ENCODE results near the gene GPC3.

DNA sequence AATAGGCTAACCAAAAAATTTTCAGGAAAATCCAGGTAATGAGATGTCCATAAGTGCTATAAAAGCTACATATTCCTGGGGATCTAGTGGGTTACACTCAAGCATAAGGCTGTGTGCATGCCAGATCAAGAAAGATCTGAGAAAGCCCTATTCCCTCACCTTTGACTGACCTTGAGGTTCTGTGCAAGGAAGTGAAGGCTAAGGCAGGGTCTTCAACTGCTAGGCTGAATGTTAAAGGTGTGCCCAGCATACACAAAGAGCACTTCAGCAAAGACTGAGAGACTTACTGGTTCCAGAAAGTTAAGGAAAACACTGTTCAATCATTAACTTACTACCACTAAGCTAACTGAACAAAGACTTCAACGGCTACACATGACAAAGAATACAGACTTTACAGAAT, 269.7 kb downstream of the GPC3 start:
- TF ChIP-seq, protein P1, sequence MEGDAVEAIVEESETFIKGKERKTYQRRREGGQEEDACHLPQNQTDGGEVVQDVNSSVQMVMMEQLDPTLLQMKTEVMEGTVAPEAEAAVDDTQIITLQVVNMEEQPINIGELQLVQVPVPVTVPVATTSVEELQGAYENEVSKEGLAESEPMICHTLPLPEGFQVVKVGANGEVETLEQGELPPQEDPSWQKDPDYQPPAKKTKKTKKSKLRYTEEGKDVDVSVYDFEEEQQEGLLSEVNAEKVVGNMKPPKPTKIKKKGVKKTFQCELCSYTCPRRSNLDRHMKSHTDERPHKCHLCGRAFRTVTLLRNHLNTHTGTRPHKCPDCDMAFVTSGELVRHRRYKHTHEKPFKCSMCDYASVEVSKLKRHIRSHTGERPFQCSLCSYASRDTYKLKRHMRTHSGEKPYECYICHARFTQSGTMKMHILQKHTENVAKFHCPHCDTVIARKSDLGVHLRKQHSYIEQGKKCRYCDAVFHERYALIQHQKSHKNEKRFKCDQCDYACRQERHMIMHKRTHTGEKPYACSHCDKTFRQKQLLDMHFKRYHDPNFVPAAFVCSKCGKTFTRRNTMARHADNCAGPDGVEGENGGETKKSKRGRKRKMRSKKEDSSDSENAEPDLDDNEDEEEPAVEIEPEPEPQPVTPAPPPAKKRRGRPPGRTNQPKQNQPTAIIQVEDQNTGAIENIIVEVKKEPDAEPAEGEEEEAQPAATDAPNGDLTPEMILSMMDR (IDR thresholded peaks at IDR 0.05): no peak
- TF ChIP-seq POLR2A (IDR thresholded peaks at IDR 0.05; ENCODE audit: low read depth): no peak

Measured in esophagus muscularis mucosa (tissue), 3 donors.